Large intestine (tissue), 3 donors: ENCODE results near the gene APLNR. TPM values are rescaled to one million over a fixed set of nuclear protein-coding genes. Genes with fewer than 3 reads are reported as not detected.

Experiments
- DNase-seq, 2 donors: peaks; one replicate each; pipeline versions ENCODE4 v3.0.0 to v3.0.0-alpha.2; 2013
- H3K27ac ChIP-seq: one replicate; pipeline ENCODE4 v1.5.1; 2013; ENCODE audit warnings: low read length
- H3K27me3 ChIP-seq: 2 replicates; pipeline ENCODE4 v1.6.1; 2013; ENCODE audit warnings: low read length; ENCODE audit not compliant: control insufficient read depth, insufficient read depth
- H3K36me3 ChIP-seq: 2 replicates; pipeline ENCODE4 v1.6.1; 2013; ENCODE audit warnings: low read length; ENCODE audit not compliant: control insufficient read depth, insufficient read depth
- H3K4me1 ChIP-seq: one replicate; pipeline ENCODE4 v1.6.1; 2013; ENCODE audit warnings: low read length; ENCODE audit not compliant: control insufficient read depth, insufficient read depth
- H3K4me3 ChIP-seq: one replicate; pipeline ENCODE4 v1.5.1; 2013; ENCODE audit warnings: low read length
- H3K9me3 ChIP-seq: one replicate; pipeline ENCODE4 v1.6.1; 2013; ENCODE audit warnings: mild to moderate bottlenecking, low read depth, low read length, moderate library complexity; ENCODE audit not compliant: control insufficient read depth
- WGBS: methylation state at CpG from one replicate; pipeline ENCODE4 v1.1.5; 2013; ENCODE audit warnings: low lambda C conversion rate; ENCODE audit not compliant: insufficient coverage; 5-methylcytosine and 5-hydroxymethylcytosine counted together
- polyA plus RNA-seq: library from polyadenylated mRNA; unstranded; fragments of 120-200 nt; gene quantifications from one replicate; pipeline ENCODE4 v1.2.1, GENCODE V29; 2013

APLNR gene
- polyA plus RNA-seq, 1 donor, result 22.8 TPM

DNA sequence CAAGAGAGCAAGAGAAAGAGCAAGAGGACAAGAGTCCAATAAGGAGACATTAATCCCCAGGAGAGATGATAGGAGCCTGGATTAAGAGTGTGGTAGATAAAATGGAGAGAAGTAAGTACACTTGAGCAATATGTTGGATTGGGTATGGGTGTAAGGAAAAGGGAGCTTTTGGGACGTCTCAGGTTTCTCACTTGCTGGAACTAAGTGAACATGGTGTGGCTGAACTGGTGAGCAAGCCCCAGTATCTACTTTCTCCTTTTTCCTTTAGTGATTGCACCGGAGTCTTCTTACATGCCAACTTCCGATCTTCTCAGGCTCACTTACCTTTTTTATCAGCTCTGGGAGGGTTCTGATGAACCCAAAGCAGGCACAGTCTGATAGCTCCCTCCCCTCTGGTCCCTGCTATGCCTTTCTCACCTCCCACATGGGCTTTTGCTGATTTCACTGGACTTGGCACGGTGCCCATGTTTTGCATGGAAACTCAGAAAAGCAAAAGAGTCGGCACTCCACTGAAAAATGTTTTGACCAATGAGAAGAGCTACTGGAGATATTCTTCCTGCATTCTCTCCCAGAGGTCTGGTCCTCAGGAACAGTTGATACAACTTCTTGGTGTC, 14.5 kb upstream of the APLNR start:
- Histone ChIP-seq H3K27me3 (no peaks in the 10 kb centered on the region), H3K36me3 (no peaks in the 10 kb centered on the region), H3K4me3 (no peak overlapping the region), H3K27ac (no peak overlapping the region), H3K9me3 (no peaks in the 10 kb centered on the region), H3K4me1 (no peaks in the 10 kb centered on the region)
- WGBS, result no CpG with 5 or more reads among the region's 5 CpGs
- DNase-seq, result no peak

DNA sequence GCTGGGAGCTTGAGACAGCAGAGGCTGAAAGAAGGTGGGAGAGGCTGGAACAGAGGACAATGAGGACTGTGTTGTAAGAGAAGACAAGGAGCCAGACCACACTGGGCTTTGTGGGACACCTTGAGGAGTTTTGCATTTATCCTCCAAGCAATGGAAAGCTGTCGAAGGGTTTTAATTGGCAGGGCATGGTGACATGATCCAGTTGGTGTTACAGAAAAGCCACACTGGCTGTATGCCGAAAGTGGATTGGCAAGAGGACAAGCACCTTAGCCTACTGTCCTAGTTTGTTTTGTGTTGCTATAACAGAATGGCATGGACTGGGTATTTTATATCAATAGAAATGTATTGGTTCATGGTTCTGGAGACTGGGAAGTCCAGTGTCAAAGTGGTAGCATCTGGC, 14.0 kb upstream of the APLNR start:
- Histone ChIP-seq H3K4me3 (no peak overlapping the region), H3K27me3 (no peaks in the 10 kb centered on the region), H3K4me1 (no peaks in the 10 kb centered on the region), H3K27ac (no peak overlapping the region), H3K36me3 (no peaks in the 10 kb centered on the region), H3K9me3 (no peaks in the 10 kb centered on the region)
- WGBS, result no CpG with 5 or more reads among the region's 2 CpGs
- DNase-seq, result no peak

DNA sequence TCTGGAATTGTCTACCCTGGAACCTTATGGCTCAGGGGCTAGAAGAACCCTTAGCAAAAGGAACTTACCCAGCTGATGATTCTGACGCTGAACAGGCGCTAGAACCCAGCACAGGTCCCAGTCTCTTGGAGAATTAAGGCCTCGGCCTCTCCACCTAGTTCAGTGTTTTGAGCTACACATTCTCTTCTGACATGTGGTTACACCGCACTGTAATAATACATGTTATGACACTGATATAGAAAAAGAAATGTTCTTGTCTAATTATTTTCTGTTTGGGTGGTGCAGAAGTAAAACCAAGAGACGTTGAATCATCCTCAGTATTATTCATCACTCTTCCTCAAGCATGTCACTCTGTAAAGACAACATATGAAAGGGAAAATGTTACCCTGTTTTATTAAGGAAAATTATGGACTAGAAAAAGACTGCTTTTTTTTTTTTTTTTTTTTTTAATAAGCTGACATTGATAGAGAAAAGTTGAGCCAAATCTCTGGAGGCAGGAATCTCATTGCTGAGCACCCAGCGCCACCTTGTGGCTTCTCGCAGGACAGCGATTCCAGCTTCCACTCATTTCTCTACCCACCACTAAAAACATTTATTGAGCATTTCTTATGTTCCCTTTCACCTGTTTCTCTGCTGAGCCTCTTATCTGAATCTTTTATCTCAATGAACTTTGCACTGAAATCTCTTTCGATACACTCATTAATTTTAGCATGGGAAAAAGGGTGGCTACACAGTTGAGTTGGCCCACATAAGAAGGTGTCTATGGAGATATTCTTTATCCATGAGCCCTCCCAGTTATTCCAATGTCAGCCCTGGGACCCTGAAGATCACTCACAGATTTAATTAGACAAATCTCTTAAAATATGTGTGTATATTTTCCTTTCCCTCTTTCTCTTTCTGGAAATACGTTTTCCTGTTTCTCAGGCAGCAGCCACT, 12.6 kb upstream of the APLNR start:
- Histone ChIP-seq H3K36me3 (no peaks in the 10 kb centered on the region), H3K27ac (no peak overlapping the region), H3K9me3 (no peaks in the 10 kb centered on the region), H3K27me3 (no peaks in the 10 kb centered on the region), H3K4me1 (no peaks in the 10 kb centered on the region), H3K4me3 (no peak overlapping the region)
- 39% methylated on average over 2 of the region's 10 CpGs for WGBS
- no peak for DNase-seq

DNA sequence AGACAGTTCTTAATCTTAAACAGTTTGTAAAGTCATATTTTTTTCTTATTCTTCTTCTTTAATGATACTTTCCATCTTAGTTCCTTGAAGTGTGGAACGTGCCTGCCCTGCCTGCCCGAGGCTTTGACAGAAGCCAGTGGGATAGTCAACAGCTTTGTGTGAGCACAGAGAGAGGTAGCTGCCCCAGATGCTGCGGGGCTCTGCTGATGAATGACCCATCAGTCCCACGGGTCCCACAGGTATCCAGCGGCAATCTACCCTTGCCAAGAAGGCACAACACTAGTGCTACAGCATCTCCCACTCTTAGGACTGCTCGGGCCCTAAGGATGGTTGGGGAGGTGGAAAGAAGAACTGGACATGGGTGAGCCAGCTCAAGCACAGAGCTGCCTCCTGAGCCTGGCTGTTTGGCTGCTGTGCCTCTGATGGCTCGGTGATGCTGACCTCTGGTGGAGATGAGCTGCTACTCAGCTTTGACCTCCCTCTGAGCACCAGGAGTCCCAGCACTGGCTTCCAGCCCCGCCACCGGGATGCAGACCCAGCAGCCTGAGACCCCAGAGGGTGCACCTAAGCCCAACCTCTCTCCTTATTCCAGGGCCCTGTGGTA, 11.8 kb upstream of the APLNR start:
- WGBS, result no CpG with 5 or more reads among the region's 9 CpGs

DNA sequence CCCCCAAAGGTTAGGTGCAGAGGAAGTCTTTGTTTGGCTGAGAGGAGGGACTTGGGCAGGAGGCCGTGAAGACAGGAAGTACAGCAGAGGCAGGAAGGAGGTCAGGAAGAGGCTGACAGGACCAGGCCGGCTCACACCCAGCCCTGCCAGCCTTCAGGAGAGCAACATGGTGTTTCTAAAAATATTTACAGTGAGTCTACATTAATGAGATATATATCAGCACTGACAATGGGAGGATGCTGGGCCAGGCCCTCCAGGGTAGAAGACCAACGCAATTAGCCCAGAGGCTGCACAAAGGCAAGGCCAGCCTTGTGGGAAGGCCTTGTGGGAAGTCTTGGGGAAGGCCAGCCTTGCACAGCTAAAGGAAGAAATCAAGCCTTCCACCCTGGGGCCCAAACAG, 7.9 kb upstream of the APLNR start:
- no peaks in the 10 kb centered on the region for H3K9me3 ChIP-seq
- H3K4me1 ChIP-seq, result no peaks in the 10 kb centered on the region
- no peak overlapping the region for H3K4me3 ChIP-seq
- DNase-seq, result no peak
- H3K27me3 ChIP-seq, result no peaks in the 10 kb centered on the region
- H3K27ac ChIP-seq, result no peak overlapping the region
- H3K36me3 ChIP-seq, result no peaks in the 10 kb centered on the region
- WGBS, result no CpG with 5 or more reads among the region's 3 CpGs

More for the DNA sequence above, 11.8 kb upstream of the APLNR start:
- Histone ChIP-seq H3K4me3 (no peak overlapping the region), H3K27me3 (no peaks in the 10 kb centered on the region), H3K4me1 (no peaks in the 10 kb centered on the region), H3K27ac (no peak overlapping the region), H3K9me3 (no peaks in the 10 kb centered on the region), H3K36me3 (no peaks in the 10 kb centered on the region)
- DNase-seq, result peak; percentile 35 to 40

DNA sequence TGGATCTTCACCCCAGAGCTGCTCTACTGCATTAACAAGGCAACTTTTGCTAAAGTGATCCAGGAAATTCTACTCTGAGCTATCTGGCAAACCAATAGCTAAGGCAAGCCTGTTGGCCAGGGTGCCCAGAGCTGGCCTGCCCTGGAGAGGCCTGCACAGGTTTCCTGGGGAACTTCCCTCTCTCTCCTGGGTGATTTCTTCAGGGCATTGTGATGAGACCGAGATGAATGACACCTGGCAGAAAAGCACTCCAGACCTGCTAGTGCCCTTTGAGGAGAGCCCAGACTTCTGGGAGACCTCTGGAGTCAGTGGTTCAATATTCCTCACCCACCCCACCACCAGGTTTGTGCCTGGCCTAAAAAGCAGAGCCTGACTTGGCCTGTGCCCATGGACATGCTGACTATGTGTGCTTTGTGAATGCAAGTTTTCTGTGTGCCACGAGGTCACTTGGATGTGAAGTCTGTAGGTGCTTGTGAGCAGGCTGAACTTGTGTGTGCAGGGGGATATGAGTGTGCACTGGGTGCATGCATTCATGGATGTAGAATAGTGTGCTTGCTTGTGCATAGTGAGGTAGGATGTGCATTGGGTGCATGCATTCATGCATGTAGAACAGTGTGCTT, 4.4 kb upstream of the APLNR start:
- peaks cover 6% of the 10 kb centered on the region for H3K27me3 ChIP-seq
- H3K9me3 ChIP-seq, result no peaks in the 10 kb centered on the region
- no peaks in the 10 kb centered on the region for H3K36me3 ChIP-seq
- no CpG with 5 or more reads among the region's 2 CpGs for WGBS
- no peak overlapping the region for H3K27ac ChIP-seq
- H3K4me1 ChIP-seq, result no peaks in the 10 kb centered on the region
- no peak for DNase-seq
- no peak overlapping the region for H3K4me3 ChIP-seq

DNA sequence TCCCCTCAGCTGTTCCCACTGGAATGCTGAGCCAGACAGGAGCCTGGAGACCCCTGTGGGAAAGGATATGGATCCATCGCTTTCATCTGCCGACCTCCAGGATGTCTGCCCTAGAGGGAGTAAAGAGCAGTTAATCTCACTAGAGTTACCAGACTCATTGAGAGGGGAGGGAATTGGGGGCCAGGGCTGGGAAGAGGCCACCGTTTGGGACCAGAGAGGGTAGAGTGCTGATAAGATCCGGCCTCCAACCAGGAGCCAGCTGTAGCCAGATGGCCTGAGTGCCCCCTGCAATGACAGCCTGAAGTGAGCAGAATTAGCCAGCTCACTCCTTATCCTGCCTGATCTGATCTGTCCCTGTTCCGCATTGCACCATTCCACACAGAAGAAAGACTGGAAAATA, 3.7 kb upstream of the APLNR start:
- WGBS, result no CpG with 5 or more reads among the region's 5 CpGs
- Histone ChIP-seq H3K9me3 (no peaks in the 10 kb centered on the region), H3K4me3 (no peak overlapping the region)

DNA sequence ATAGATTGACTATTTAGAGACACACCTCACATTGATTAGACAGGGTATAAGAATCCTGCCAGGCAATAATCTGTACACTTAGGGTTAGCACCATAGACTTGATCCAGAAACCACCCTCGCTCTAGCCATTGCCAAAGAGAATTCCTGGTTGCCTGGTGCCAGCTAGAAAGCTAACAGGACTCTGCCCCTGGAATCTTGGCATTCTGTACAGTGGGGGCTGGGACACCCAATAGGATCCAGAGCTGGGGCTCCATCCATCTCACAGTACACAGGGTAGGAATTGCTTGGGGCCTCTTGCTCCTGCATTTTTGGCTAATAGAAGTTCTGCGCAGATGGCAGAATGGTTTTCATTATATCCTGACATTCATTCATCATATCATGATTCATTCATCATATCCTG, 3.0 kb upstream of the APLNR start:
- no peak for DNase-seq

More for the DNA sequence above, 3.7 kb upstream of the APLNR start:
- Histone ChIP-seq H3K27me3 (peaks cover 6% of the 10 kb centered on the region), H3K36me3 (no peaks in the 10 kb centered on the region), H3K27ac (no peak overlapping the region), H3K4me1 (no peaks in the 10 kb centered on the region)
- no peak for DNase-seq

DNA sequence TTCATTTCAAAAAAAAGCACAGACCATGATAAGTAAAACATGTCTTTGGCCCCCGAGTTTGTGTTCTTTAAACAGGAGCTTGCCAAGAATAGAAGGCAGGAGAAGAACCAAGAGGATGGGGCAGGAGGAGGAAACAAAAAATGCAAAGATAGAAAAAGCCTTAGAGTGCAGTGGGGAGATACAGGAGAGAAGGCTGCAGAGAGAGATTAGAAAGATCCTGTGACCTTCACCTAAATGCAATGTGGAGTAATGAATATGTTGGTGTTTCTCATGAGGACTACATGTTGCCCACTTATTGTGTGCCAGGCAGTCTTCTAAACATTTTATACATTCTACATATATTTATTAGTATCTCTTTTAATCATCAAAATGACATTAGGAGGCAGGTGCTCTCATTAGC, 2.3 kb upstream of the APLNR start:
- no CpG with 5 or more reads among the region's 1 CpG for WGBS
- peaks cover 6% of the 10 kb centered on the region for H3K27me3 ChIP-seq
- no peak for DNase-seq
- H3K36me3 ChIP-seq, result no peaks in the 10 kb centered on the region
- H3K4me3 ChIP-seq, result no peak overlapping the region
- H3K4me1 ChIP-seq, result no peaks in the 10 kb centered on the region
- no peak overlapping the region for H3K27ac ChIP-seq
- H3K9me3 ChIP-seq, result no peaks in the 10 kb centered on the region

More for the DNA sequence above, 3.0 kb upstream of the APLNR start:
- Histone ChIP-seq H3K27ac (no peak overlapping the region), H3K27me3 (peaks cover 6% of the 10 kb centered on the region), H3K36me3 (no peaks in the 10 kb centered on the region), H3K4me3 (no peak overlapping the region), H3K9me3 (no peaks in the 10 kb centered on the region), H3K4me1 (no peaks in the 10 kb centered on the region)
- no CpG with 5 or more reads among the region's 2 CpGs for WGBS
